ENCODE data around the gene TMEM239. TPM values are rescaled to one million over a fixed set of nuclear protein-coding genes. Genes with fewer than 3 reads are reported as not detected.

TMEM239 gene
- total and polyA plus RNA-seq, 2 of the 8 experiments (the other 6 are each of a cell fraction or from before 2014, with no cell fraction given) = not detected

- TF ChIP-seq CHD7 (IDR thresholded peaks at IDR 0.05; ENCODE audit: insufficient replicate concordance, low read length) = no peak
- no peak for TF ChIP-seq SIX5 (IDR thresholded peaks at IDR 0.05; ENCODE audit: low read depth, low read length)
Observed at GRCh38 chr20:2865101-2865500, 48.9 kb downstream of the TMEM239 start (continued).

All from H1 (cell line).